ENCODE results near the gene ITGA4. TPM values are rescaled to one million over a fixed set of nuclear protein-coding genes. Genes with fewer than 3 reads are reported as not detected.

ITGA4 gene
- total and polyA plus RNA-seq, 2 of the 13 experiments (the other 11 are each of a cell fraction or from before 2014, with no cell fraction given), result not detected

DNA sequence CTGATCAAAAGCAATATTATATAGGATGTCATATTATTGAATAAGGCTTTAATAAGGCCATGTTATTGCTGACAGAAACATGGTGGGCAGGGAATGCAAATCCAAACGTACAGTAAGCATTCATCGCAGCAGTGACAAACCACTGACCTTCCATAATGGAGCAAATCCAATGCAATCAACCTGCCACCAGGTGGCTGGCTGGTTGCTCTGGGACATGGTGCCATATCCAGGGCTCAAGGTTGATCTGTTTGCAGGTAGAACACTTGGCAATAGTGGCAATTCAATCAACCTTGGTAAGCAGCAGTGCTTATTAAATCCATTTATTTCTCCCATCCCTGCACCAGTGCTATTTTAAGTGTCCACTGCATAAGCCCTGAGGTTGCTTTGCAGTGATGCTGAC lies 124.3 kb downstream of the ITGA4 start:
- DNase-seq (ENCODE audit: low spot score), result no peak
- FAIRE-seq, result no peak
- Histone ChIP-seq H2AFZ (ENCODE audit: low read length) (no peak overlapping the region), H3K4me2 (ENCODE audit: low read depth, low read length) (no peak overlapping the region), H3K27me3 (ENCODE audit: control insufficient read depth in 1 of 2, insufficient read depth in 2 of 2, low read length in 2 of 2) (no peaks in the 10 kb centered on the region), H3K27ac (ENCODE audit: extremely low read length, insufficient read depth, low read length) (no peak overlapping the region), H4K20me1 (ENCODE audit: insufficient read depth, low read length) (no peaks in the 10 kb centered on the region), H3K9ac (ENCODE audit: insufficient read depth, low read depth, low read length) (no peak overlapping the region), H3K4me1 (ENCODE audit: insufficient read depth, low read length) (peaks cover 1% of the 10 kb centered on the region; the same call in 1 of the 2 replicates), H3K36me3 (replicated peaks in 1 of 2; ENCODE audit: control insufficient read depth in 1 of 2, insufficient read depth in 2 of 2, low read length in 2 of 2) (no peaks in the 10 kb centered on the region), H3K9me3 (ENCODE audit: low read length) (no peaks in the 10 kb centered on the region), H3K4me3 (replicated peaks in 1 of 3; ENCODE audit: insufficient read depth in 1 of 3, low read depth in 2 of 3, low read length in 3 of 3) (no peak overlapping the region), H3K79me2 (ENCODE audit: insufficient read depth, low read length) (no peaks in the 10 kb centered on the region)
- ChIA-PET CTCF (ENCODE audit: low intra/inter-chr PET ratio, low total read pairs) (no interaction called here), POLR2A (no interaction called here)
- ATAC-seq, result peak; percentile 74
- no peak for TF ChIP-seq ZNF558 (CRISPR knock-in tag; IDR thresholded peaks at IDR 0.05; ENCODE audit: borderline replicate concordance)
- TF ChIP-seq, protein P1, sequence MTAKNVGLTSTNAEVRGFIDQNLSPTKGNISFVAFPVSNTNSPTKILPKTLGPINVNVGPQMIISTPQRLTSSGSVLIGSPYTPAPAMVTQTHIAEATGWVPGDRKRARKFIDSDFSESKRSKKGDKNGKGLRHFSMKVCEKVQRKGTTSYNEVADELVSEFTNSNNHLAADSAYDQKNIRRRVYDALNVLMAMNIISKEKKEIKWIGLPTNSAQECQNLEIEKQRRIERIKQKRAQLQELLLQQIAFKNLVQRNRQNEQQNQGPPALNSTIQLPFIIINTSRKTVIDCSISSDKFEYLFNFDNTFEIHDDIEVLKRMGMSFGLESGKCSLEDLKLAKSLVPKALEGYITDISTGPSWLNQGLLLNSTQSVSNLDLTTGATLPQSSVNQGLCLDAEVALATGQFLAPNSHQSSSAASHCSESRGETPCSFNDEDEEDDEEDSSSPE (CRISPR knock-in tag; IDR thresholded peaks at IDR 0.05), result no peak
- TF ChIP-seq, protein P2, sequence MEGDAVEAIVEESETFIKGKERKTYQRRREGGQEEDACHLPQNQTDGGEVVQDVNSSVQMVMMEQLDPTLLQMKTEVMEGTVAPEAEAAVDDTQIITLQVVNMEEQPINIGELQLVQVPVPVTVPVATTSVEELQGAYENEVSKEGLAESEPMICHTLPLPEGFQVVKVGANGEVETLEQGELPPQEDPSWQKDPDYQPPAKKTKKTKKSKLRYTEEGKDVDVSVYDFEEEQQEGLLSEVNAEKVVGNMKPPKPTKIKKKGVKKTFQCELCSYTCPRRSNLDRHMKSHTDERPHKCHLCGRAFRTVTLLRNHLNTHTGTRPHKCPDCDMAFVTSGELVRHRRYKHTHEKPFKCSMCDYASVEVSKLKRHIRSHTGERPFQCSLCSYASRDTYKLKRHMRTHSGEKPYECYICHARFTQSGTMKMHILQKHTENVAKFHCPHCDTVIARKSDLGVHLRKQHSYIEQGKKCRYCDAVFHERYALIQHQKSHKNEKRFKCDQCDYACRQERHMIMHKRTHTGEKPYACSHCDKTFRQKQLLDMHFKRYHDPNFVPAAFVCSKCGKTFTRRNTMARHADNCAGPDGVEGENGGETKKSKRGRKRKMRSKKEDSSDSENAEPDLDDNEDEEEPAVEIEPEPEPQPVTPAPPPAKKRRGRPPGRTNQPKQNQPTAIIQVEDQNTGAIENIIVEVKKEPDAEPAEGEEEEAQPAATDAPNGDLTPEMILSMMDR (CRISPR knock-in tag; IDR thresholded peaks at IDR 0.05), result peak; percentile 41
- TF ChIP-seq STAG1 (CRISPR knock-in tag; IDR thresholded peaks at IDR 0.05), result peak; percentile 15; the same call in 1 of the 2 replicates
- BruUV-seq (replicated peaks), result no TSS peak
- intact Hi-C loops (cut with micrococcal nuclease; ENCODE audit: unreplicated experiment) (no loop called here), in situ Hi-C loops (cut with HindIII; ENCODE audit: extremely low pct_ligation_motif_present, low pct_unique_long_range_greater_than_20kb) (loop anchor here (5.0 kb wide), 1 partner anchor 136 kb away; no protein-coding TSS in a partner anchor)
- 77% methylated on average over 2 of the region's 2 CpGs for WGBS (ENCODE audit: low lambda C conversion rate)

DNA sequence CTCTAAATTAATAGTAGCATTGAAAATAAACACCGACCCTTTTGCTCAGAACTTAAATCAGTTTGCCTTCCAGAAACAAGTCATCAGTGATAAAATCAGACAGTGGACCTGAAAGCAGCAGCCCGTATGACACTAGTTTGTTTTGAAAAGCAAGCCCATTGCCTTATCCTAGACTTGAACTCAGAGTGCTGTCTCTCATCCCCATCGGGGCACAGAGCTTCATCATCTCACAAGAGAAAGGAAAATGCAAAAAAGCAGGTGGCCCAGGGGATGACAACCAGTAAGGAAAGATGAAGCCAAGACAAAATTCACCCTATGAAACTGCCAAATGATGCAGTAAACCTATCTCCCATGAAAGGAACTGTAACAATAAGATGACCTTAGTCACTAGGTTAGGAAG lies 128.5 kb downstream of the ITGA4 start:
- H3K9me3 ChIP-seq (ENCODE audit: low read length), result no peaks in the 10 kb centered on the region
- ATAC-seq, result no peak
- H3K4me2 ChIP-seq (ENCODE audit: low read depth, low read length), result no peak overlapping the region
- no peak overlapping the region for H3K9ac ChIP-seq (ENCODE audit: insufficient read depth, low read depth, low read length)
- H3K4me3 ChIP-seq (replicated peaks in 1 of 3; ENCODE audit: insufficient read depth in 1 of 3, low read depth in 2 of 3, low read length in 3 of 3), result no peak overlapping the region
- in situ Hi-C loops (cut with HindIII; ENCODE audit: extremely low pct_ligation_motif_present, low pct_unique_long_range_greater_than_20kb) (no loop called here), intact Hi-C loops (cut with micrococcal nuclease; ENCODE audit: unreplicated experiment) (no loop called here)
- FAIRE-seq, result no peak
- no peaks in the 10 kb centered on the region for H4K20me1 ChIP-seq (ENCODE audit: insufficient read depth, low read length)
- ChIA-PET POLR2A (no interaction called here), CTCF (ENCODE audit: low intra/inter-chr PET ratio, low total read pairs) (no interaction called here)
- H3K27me3 ChIP-seq (ENCODE audit: control insufficient read depth in 1 of 2, insufficient read depth in 2 of 2, low read length in 2 of 2), result no peaks in the 10 kb centered on the region
- H2AFZ ChIP-seq (ENCODE audit: low read length), result no peak overlapping the region
- H3K27ac ChIP-seq (ENCODE audit: extremely low read length, insufficient read depth, low read length), result no peak overlapping the region
- DNase-seq (ENCODE audit: low spot score), result no peak
- H3K4me1 ChIP-seq (ENCODE audit: insufficient read depth, low read length), result peaks cover 8% of the 10 kb centered on the region; the same call in 1 of the 2 replicates
- no TSS peak for BruUV-seq (replicated peaks)
- H3K36me3 ChIP-seq (replicated peaks in 1 of 2; ENCODE audit: control insufficient read depth in 1 of 2, insufficient read depth in 2 of 2, low read length in 2 of 2), result no peaks in the 10 kb centered on the region
- H3K79me2 ChIP-seq (ENCODE audit: insufficient read depth, low read length), result no peaks in the 10 kb centered on the region
- TF ChIP-seq CCAR2 (optimal IDR thresholded peaks at IDR 0.05; ENCODE audit: low read depth, low read length) (no peak), ZNF256 (CRISPR knock-in tag; conservative IDR thresholded peaks at IDR 0.05) (no peak)
- 22% methylated on average over 3 of the region's 3 CpGs for WGBS (ENCODE audit: low lambda C conversion rate)

Other genes with a start within 250 kb of the ITGA4 start
- not detected in 2 replicates for gene CERKL, start 199.7 kb downstream of the ITGA4 start, total RNA-seq (2016; rRNA removed; fragmentation: Illumina TruSeq; extraction: Trizol)
- not detected in 2 replicates for gene CERKL, start 199.7 kb downstream of the ITGA4 start, polyA plus RNA-seq (2011; rRNA removed)
- not detected in 2 replicates for gene NEUROD1, start 223.1 kb downstream of the ITGA4 start, total RNA-seq (2016; rRNA removed; fragmentation: Illumina TruSeq; extraction: Trizol)
- not detected in 2 replicates for gene NEUROD1, start 223.1 kb downstream of the ITGA4 start, polyA plus RNA-seq (2011; rRNA removed)

Data from HepG2 (cell line).